Measurements from ENCODE around the gene SOX18.

SOX18 gene

GRCh38 chr20:64048402-64049044, 916 bp downstream of the SOX18 start:
- Mint-ChIP-seq H3K4me3 (no peak overlapping the region), H3K9me3 (no peaks in the 10 kb centered on the region), H3K4me1 (peaks cover 29% of the 10 kb centered on the region), H3K27me3 (peaks cover 87% of the 10 kb centered on the region), H3K36me3 (no peaks in the 10 kb centered on the region), H3K27ac (no peak overlapping the region)
- CTCF ChIA-PET = interaction anchor here (1.4 to 3.1 kb wide), 3 partner anchors 9 to 29 kb away, joined by 3 to 16 read pairs (median 6); no protein-coding TSS in a partner anchor
- DNase-seq = no peak

DNA sequence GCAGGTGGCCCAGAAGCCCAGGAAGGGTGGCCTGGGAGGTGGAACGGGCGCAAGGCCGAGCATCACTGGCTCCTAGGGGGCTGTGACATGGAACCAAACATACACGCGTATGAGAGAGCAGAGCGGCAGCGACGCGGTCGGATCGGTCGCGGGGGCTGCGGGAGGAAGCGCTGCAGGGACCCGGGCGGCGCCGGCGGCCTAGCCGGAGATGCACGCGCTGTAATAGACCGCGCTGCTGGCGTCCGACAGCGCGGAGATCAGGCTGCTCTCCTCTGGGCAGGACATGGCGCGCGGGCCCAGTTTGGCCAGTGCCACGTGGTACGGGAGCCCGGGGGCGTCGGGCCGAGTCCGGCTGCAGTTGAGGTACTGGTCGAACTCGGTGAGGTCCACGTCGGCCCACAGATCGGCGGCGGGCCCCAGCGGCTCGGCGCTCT, 1.5 kb downstream of the SOX18 start:
- Mint-ChIP-seq H3K4me1 (peaks cover 30% of the 10 kb centered on the region), H3K27me3 (peaks cover 85% of the 10 kb centered on the region), H3K9me3 (no peaks in the 10 kb centered on the region), H3K27ac (no peak overlapping the region), H3K36me3 (no peaks in the 10 kb centered on the region), H3K4me3 (no peak overlapping the region)
- no peak for DNase-seq
- CTCF ChIA-PET = interaction anchor here (0.9 to 3.1 kb wide), 3 partner anchors 9 to 13 kb away, joined by 3 to 16 read pairs (median 6); no protein-coding TSS in a partner anchor

- Mint-ChIP-seq H3K36me3 (no peaks in the 10 kb centered on the region), H3K4me1 (peaks cover 32% of the 10 kb centered on the region), H3K27me3 (peaks cover 81% of the 10 kb centered on the region), H3K9me3 (no peaks in the 10 kb centered on the region), H3K27ac (no peak overlapping the region), H3K4me3 (no peak overlapping the region)
- DNase-seq = no peak
- CTCF ChIA-PET = interaction anchor here (0.9 to 1.2 kb wide), 2 partner anchors 9 to 14 kb away, joined by 3 to 4 read pairs; no protein-coding TSS in a partner anchor
Measured at GRCh38 chr20:64047046-64047389, 2.4 kb downstream of the SOX18 start.

DNA sequence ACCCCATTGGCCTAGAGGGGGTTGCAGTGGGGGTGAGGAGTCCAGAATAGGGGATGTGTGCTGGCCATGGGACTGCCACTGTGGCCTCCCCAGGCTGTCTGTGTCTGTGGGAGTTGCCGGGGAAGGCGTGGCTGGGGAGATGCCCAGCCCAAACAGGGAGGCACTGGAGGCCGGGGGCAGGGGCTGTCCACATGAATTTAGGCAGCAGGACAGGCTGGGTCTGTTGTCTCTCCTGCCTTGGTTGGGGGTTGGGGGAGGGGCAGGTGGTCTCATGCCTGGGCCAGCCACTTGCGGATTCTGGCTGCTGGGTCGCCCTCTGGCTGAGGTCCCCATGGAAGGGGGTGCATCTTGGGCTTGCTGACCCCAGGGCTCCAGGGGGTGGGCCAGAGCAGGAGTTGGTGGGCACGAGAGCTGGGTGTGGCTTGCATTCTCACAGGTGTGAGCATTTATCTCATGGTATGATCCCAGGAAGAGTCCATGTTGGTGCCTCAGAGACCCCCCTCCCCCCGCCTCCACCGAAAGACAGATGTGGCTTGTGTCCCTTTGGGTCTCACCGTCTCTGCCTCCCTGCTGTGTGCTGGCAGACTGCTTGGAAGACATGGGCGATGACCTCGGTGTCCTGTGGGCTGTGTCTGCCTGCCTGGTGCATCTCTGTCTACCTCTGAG, 4.0 kb downstream of the SOX18 start:
- Mint-ChIP-seq H3K27me3 (peaks cover 81% of the 10 kb centered on the region), H3K36me3 (peaks cover 2% of the 10 kb centered on the region), H3K4me1 (peaks cover 44% of the 10 kb centered on the region), H3K4me3 (no peak overlapping the region), H3K27ac (no peak overlapping the region), H3K9me3 (no peaks in the 10 kb centered on the region)
- CTCF ChIA-PET = interaction anchor here (1.4 to 2.6 kb wide), 2 partner anchors 12 to 65 kb away, joined by 4 to 7 read pairs; partner anchors contain the start of genes PRPF6 and SAMD10
- no peak for DNase-seq

DNA sequence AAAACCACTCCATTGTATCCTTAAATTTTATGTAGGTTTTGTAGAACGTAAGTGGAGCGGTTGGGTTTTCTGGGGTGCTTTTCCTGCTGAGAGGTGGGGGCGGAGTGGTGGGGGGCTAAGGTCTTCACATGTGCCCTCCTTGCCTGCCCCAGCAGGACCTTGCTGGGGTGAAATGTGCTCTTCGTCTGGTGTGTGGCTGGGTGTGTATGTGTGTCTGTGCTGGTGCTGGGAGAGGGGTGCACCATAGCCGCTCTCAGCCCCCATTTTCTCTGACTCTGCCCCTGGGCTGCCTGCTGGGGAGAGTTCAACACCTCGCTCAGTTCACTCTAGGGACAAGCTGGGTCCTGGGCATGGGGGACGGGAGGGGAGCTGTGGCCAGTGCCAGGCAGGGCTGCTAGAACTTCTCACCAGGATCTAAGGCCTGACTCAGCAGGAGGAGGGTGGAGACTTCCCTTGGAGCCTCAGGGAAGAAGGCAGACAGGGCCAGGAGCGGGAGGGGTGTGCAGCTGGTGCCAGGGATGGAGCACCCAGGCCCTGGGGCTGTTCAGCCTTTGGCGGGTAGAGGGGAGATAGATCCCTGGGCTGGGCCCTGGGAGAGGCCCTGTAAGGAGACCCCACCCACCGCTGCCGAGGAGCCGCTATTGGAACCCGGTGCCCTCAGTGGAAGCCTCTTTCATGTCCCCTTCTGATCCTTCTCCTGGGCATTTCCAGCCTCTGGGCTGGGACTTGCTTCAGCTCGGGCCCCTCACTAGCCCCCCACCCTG, 4.8 kb downstream of the SOX18 start:
- Mint-ChIP-seq H3K9me3 (no peaks in the 10 kb centered on the region), H3K4me1 (peaks cover 49% of the 10 kb centered on the region), H3K4me3 (no peak overlapping the region), H3K36me3 (peaks cover 2% of the 10 kb centered on the region), H3K27ac (no peak overlapping the region), H3K27me3 (peaks cover 81% of the 10 kb centered on the region)
- CTCF ChIA-PET = interaction anchor here (1.4 to 2.6 kb wide), 2 partner anchors 13 to 65 kb away, joined by 4 to 7 read pairs; partner anchors contain the start of genes PRPF6 and SAMD10
- no peak for DNase-seq

GRCh38 chr20:64043768-64044167, 5.7 kb downstream of the SOX18 start:
- Mint-ChIP-seq H3K4me1 (peaks cover 54% of the 10 kb centered on the region), H3K27me3 (peaks cover 75% of the 10 kb centered on the region), H3K4me3 (no peak overlapping the region), H3K36me3 (peaks cover 2% of the 10 kb centered on the region), H3K27ac (no peak overlapping the region), H3K9me3 (no peaks in the 10 kb centered on the region)
- CTCF ChIA-PET = interaction anchor here (1.4 to 2.6 kb wide), 2 partner anchors 14 to 64 kb away, joined by 4 to 7 read pairs; partner anchors contain the start of genes PRPF6 and SAMD10
- DNase-seq = no peak

DNA sequence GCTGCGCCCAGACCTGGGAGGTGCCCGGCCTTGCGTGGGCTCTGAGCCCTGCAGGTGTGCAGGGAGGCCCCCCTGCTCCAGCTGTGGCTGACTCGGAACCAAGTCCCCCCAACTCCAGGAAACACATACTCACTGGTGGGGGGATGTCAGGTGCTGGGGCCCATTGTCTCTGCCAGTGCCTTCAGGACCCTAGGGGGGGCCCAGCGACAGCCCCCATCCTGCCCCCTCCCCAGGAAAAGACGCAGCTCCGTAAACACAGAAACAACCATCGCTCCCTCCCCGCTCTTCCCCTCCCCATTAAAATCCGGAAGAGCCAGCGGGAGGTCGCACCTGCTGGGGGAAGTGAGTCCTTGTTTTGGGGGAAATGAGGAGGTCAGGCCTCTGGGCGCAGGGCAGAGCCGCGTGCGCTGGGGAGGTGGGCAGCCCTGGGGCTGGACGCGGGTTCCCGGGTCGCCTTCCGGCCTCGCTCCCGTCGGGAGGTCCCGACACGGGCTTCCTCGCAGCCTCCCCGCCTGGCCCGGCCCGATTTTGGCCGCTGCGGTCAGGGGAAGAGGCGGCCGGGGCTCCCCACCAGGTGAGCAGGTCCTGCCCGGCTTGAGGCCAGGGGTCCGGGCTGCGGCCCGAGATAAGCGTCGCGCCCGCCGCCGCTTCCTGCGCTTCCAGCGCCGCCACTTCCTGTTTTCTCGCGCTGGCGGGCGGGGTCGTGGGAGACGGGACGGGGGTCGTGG, 7.2 kb downstream of the SOX18 start:
- Mint-ChIP-seq H3K27me3 (peaks cover 70% of the 10 kb centered on the region), H3K4me1 (peaks cover 62% of the 10 kb centered on the region), H3K36me3 (peaks cover 2% of the 10 kb centered on the region), H3K9me3 (no peaks in the 10 kb centered on the region), H3K27ac (peak overlapping the region; percentile 64), H3K4me3 (peak overlapping the region; percentile 79)
- CTCF ChIA-PET = interaction anchor here (2.6 to 4.9 kb wide), 2 partner anchors 11 to 62 kb away, joined by 7 to 89 read pairs (median 27); partner anchors contain the start of genes PRPF6 and SAMD10
- peak; percentile 42 for DNase-seq

GRCh38 chr20:64041781-64042053, 7.7 kb downstream of the SOX18 start:
- CTCF ChIA-PET = interaction anchor here (4.7 to 4.9 kb wide), 2 partner anchors 12 to 62 kb away, joined by 27 to 89 read pairs; partner anchors contain the start of genes PRPF6 and SAMD10
- Mint-ChIP-seq H3K36me3 (peaks cover 2% of the 10 kb centered on the region), H3K9me3 (no peaks in the 10 kb centered on the region), H3K4me3 (peak overlapping the region; percentile 79), H3K27ac (peak overlapping the region; percentile 19), H3K27me3 (peaks cover 65% of the 10 kb centered on the region), H3K4me1 (peaks cover 67% of the 10 kb centered on the region)
- DNase-seq = no peak

DNA sequence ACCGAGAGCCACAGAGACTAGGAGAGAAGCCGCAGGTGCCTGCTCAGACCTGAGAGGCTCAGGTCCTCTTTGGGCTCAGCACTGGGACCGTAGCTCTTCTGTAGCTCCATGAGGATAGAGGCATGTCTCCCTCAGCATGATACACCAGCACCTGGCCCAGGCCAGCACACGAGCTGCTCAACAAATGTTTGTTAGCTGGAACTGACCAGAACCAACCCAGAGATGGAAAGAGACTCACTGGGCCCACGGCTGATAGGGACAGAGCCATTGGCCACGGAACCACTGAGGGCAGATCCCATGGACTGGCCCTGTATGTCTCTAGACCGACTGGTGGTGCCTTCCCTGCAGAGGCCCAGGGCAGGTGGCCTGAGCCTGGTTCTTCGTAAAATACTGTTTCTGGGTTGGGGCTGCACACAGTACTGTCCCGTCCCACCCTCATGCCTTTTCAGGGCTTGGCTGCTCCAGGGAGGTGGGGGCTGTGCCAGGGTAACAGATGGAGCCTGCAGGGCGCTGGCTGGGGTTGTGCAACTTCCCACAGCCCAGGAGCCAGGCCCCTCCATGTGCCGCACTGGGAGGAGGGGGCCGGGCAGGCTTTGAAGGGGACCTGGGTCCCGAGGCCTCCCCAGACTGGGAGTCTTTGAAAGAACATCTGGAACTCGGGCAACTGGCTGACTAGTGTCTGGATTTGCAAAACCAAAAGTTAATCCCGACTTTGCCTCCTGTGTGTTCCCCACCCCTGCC, 8.2 kb downstream of the SOX18 start:
- Mint-ChIP-seq H3K9me3 (no peaks in the 10 kb centered on the region), H3K36me3 (peaks cover 2% of the 10 kb centered on the region), H3K27ac (peak overlapping the region; percentile 19), H3K4me3 (peak overlapping the region; percentile 79), H3K27me3 (peaks cover 60% of the 10 kb centered on the region), H3K4me1 (peaks cover 69% of the 10 kb centered on the region)
- CTCF ChIA-PET = interaction anchor here (0.6 to 4.9 kb wide), 6 partner anchors 12 to 129 kb away, joined by 3 to 89 read pairs (median 12); partner anchors contain the start of genes PRPF6 and SAMD10
- DNase-seq = no peak

DNA sequence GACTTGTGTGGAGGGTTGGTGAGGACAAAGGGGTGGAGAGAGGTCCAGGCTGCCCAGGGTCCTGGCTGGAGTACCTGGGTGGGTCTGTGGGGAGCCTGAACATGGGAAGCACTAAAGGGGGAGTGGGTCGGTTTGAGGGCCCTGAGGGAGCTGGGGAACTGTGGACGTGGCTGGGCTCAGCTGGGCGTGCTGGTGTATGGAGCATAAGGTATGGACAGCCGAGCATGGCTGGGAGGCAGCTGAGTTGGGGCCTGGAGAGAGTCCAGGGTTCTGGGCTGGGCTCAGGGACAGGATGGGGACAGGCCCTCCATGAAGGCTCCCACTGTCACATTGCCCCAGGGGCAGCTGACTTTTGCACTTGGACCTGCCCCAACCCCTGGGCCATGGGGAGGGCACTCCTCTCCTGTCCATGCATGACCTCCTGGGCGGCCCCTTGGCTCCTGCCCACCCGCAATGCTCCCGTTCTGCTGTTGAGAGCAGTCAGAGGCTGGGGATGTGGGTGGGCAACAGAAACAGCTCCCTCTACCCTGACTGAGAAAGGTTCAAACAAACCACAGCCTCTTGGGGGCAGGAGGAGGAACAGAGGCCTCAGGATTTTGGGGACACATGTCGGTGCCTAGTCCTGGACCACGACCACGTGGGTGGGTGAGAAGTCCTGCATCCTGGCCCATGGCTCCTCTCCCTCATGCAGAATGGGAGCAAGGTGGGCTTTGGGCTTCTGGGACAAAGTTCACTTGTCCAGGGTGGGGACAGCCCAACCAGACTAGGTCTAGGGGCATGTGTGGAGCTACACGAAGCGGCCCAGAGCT, 9.0 kb downstream of the SOX18 start:
- Mint-ChIP-seq H3K4me1 (peaks cover 67% of the 10 kb centered on the region), H3K9me3 (no peaks in the 10 kb centered on the region), H3K27me3 (peaks cover 52% of the 10 kb centered on the region), H3K4me3 (peak overlapping the region; percentile 67), H3K36me3 (peaks cover 3% of the 10 kb centered on the region), H3K27ac (no peak overlapping the region)
- CTCF ChIA-PET = interaction anchor here (0.6 to 4.9 kb wide), 15 partner anchors 13 to 503 kb away, joined by 3 to 89 read pairs (median 8); partner anchors contain the start of genes PRPF6, PTK6, SAMD10 and TCEA2
- no peak for DNase-seq

DNA sequence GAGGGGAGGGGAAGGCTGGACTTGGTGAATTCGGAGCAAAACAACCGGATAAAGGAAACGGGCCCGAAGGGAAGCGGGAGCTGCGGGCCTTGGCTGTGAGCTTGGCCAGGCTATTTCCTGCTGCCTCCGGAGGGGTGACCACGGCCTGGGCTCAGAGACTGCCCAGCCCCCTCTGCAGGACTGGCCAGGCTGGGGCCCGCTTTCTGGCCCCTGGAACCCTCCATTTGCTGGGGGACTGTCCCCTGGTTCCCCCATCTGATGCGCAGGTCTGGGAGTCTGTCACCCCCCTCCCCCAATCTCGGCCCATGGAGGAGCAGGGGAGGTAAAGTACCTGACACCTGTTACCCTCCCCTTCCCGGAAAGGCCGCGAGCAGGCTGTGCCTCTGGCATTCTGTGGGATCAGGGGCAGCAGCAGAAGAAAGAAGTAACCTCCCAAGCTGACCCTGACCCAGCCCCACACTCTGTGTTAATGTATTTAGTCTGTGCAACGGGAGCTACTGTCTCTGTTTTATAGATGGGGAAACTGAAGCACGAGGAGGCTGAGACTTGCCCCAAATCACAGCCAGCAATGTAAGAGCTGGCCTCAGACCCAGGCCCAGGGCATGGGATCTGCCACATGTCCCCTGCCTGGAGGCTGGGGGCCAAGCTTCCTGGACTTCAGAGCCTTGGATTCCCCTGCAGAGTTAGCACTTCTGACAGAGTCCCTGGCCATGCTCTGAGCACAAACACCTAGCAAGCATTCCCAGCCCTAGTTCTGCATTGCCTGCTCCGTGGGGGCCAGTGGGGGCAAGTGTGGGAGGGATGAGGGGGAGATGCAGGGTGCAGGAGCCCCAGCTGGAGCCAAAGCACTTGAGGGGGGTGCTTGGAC, 9.9 kb downstream of the SOX18 start:
- Mint-ChIP-seq H3K9me3 (no peaks in the 10 kb centered on the region), H3K36me3 (peaks cover 10% of the 10 kb centered on the region), H3K27ac (peak overlapping the region; percentile 45), H3K4me1 (peaks cover 69% of the 10 kb centered on the region), H3K4me3 (peak overlapping the region; percentile 67), H3K27me3 (peaks cover 43% of the 10 kb centered on the region)
- CTCF ChIA-PET = interaction anchor here (0.8 to 4.9 kb wide), 25 partner anchors 10 to 536 kb away, joined by 3 to 89 read pairs (median 6); partner anchors contain the start of genes PRPF6, PTK6, SAMD10 and SOX18
- DNase-seq = no peak

Measured in activated naive CD4-positive, alpha-beta T cell treated with anti-CD3 and anti-CD28 coated beads, Interleukin-2, amount 10 ng/mL, durations not matched to agents 7 days and 5 days (primary cell).